Tongue (tissue), 2 donors: ENCODE results near the gene SHH. TPM values are rescaled to one million over a fixed set of nuclear protein-coding genes. Genes with fewer than 3 reads are reported as not detected.

ENCODE experiments used
- DNase-seq: peaks from one replicate; pipeline ENCODE4 v3.0.0-alpha.2; 2015
- total RNA-seq: library from RNA; depleted of rRNA; stranded (reverse); fragments of >200 nt; gene quantifications from one replicate; pipeline ENCODE4 v1.2.3, GENCODE V29; 2014

Gene SHH
- total RNA-seq, 1 donor from 2014 or later = 1.3 TPM

DNA sequence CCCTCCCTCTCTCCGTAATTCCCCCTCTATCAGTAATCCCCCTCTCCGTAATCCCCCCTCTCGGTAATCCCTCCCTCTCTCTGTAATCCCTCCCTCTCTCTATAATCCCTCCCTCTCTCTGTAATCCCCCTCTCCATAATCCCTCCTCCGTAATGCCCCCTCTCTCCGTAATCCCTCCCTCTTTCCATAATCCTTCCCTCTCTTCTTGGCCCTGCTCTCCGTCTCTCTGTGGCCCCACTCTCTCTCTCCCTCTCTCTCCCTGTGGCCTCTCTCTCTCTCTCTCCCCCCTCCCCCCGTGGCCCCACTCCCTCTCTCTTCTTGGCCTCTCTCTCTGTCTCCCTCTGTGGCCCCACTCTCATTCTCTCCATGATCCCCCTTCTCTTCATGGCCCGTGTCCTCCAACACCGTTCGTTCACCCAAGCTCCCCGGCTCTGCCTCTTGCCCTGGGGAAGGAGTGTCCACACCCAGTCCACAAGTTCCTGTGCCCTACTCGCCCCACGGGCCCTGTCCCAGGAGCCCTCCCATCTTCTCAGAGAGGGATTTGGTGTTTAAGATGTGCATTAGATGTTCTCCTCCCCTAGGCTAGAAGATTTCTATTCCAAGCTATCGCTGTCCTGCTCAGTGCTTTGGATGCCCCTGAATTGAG lies 19.8 kb downstream of the SHH start:
- no peak for DNase-seq

DNA sequence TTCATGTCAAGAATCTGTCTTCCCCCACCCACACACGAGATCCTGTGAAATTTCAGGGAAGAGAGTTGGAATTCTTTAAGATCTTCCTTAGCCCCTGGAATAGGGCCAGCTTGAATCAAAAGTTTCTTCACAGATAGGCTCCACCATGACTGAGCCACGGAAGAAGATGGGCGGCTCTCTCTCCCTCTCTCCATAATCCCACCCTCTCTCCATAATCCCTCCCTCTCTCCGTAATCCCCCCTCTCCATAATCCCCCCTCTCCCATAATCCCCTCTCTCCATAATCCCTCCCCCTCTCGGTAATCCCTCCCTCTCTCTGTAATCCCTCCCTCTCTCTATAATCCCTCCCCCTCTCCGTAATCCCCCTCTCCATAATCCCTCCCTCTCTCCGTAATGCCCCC lies 20.4 kb downstream of the SHH start:
- no peak for DNase-seq

DNA sequence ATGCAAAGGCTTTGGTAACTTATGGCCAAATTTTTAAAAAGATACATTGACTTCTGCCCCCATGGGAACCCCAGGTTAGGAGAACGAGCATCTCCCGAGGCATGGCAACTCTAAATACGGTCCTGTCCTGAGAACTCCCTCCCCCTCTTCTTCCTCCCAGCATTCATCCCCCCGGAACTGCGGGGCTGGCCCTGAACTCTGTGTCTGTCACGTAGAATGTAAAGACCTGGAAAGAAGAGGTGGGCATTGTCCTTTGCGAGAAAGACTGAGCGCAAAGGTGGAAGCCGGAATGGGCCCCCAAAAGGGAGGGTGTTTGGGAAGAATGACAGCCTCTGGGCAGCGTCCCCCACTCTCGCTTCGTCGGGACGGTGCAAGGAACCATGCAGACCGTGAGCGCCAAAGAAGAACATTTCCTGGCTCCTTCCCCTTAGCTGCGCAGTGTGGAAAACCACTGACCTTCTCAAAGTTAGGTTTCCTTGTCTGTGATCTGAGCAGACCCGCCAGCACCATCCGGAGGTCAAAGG lies 21.0 kb downstream of the SHH start:
- DNase-seq = no peak

DNA sequence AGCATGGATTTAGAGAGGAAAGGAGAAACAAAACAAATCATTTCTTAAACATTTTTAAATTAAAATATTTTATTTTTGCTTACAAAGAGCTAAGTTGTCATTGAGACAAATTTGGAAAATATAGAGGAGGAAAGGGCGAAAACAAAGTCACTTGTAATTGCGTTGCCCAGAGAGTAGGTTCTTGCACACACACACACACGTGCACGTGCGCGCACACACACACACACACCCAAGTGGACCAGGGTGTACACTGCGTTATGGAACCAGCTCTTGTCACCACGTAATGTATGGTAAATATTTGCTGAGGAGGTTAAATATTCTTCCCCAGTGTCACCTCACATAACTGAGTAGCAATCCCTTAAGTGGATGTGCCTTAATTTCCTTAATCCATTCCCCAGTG lies 21.6 kb downstream of the SHH start:
- DNase-seq = no peak

DNA sequence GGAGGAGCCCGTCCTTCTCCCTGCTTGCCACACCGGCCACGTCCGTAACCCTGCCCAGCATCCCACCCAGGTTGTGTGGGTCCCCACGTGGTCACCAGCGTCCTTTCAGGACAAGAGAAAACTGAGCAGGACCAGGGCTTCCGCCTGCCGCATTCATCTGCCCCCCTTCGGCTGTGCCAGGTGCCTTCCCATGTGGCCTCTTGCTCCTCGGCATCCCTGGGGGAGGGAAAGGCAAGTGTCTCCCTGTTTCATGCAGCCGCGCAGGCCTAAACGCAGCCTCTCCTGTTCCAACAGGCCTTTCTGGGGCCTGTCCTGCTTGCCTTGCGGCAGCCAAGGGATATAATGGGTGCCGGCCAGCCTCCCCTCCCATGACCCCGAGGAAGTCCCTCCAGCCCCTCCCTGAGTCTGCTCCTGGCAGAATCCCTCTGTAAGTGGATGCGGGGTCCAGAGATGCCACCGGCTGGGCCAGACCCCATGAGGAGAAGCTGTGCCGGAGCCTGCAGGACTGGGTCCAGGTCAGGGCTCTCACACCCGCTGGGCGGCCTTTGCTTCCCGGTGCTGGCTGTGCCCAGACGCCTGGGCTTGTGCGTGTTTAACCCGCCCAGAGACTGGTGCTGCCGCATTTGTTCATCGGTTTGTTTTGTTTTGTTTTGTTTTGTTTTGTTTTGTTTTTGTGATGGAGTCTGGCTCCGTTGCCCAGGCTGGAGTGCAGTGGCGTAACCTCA lies 23.1 kb downstream of the SHH start:
- no peak for DNase-seq

DNA sequence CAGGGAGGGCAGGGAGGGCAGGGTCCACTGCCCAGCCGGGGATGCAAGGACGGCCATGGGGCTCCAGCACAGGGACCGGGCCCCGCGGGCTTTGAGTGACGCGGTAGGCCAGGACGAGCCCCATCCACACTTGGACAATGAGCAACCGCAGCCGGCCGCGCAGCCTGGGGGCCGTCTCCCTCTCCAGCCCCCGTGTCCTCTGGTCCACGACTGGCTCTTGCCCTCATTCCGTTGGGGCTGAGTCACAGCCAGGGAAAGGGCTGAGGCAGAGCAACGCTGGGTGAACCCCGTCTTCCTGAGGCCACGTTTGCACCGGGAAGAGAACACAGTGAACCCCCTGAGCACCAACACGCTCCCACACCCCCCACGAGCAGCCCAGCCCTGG lies 23.7 kb downstream of the SHH start:
- no peak for DNase-seq

DNA sequence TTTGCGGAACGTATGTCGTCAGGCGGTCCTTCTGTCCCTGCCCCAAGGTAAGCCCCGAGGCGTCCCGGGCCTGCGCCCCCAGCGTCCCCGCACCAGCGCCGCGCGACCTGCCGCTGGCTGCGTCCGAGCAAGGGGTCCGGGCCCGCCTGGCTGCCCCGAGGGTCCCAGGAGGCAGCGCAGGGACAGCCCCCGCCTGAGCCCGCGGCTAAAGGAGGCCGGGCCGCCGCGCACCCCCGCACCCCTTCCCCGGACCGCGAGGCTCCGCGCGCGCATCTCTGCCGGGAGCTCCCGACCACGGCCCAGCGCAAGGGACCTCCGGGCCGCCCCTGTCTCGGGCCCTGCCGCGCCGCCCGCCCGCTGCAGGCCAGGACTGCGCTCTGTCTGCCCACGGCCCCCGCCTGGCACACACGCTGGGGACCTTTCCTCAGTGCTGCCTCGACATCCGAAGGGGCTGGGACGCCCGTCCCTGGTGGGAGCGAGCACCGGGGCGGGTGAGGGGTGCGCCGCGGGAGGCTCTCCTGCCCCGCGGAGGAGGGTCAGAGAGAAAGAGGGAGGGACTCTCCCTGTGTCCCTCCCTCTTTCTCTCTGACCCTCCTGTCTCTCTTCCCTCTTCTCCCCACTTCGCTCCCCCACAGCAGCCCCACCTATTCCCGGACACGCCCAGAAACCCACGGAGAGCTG lies 25.0 kb downstream of the SHH start:
- DNase-seq = no peak

DNA sequence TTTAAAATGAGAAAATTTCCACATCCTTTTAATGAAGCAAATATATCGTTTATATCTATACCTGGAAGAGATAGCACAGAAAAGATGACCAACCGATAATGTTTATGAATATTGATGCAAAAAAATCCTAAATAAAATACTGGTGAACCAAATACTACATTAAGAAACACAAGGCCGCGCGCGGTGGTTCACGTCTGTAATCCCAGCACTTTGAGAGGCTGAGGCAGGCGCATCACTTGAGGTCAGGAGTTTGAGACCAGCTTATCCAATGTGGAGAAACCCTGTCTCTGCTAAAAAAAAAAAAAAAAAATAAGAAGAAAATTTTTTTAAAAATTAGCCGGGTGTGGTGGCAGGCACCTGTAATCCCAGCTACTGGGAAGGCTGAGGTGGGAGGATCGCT lies 25.8 kb downstream of the SHH start:
- DNase-seq = no peak

DNA sequence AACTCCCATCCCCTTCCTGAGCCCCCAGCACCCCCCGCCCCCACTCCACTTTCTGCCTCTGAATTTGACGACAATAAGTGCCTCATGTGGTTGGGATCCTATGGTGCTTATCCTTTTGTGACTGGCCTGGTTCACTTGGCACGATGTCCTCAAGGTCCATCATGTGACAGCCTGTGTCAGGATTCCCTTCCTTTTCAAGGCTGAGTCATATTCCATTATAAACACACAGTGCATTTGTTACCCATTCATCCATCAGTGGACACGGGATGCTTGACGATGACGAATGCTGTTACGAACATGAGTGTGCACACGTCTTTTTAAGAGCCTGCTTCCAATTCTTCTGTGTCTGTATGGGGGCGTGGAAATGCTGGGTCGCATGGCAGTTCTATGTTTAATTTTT lies 26.7 kb downstream of the SHH start:
- DNase-seq = no peak

DNA sequence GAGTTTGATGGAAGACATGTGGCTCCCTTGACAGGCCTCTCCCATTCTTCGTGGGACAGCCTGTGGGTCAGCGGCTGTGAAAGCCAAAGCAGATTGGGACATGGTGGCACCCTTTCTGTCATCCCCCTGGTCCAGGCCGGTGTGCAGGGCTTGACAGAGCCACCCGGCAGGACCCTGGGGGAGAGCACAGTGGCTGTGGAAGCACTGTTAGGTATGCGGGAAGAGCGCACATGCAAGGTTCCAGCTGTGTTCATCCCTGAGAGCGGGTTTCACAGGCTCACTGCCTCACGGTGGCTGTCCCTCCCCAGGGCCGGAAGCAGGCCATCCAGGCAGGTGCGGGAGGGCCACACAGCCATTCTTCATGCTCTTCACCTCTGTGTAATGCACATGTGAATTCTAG lies 29.8 kb downstream of the SHH start:
- no peak for DNase-seq

DNA sequence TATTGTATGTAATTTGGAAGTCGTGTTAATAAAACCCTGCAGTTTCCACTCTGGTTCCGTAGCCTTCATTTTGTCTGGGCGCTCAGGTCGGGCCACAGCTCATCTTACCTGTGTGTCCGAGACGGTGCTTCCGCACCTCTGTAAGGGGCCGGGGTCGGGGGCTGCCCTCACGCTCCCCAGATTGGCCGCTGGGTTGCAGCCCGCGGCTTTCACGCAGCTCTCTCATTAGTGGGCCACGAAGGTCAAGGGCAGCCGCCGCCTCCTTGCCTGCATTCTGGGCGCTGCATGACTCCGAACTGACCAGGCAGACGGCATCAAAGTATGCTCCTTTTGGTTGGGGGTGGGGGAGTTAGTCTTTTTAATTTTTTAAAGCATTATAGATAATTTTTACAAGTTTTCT lies 30.8 kb downstream of the SHH start:
- DNase-seq = no peak

DNA sequence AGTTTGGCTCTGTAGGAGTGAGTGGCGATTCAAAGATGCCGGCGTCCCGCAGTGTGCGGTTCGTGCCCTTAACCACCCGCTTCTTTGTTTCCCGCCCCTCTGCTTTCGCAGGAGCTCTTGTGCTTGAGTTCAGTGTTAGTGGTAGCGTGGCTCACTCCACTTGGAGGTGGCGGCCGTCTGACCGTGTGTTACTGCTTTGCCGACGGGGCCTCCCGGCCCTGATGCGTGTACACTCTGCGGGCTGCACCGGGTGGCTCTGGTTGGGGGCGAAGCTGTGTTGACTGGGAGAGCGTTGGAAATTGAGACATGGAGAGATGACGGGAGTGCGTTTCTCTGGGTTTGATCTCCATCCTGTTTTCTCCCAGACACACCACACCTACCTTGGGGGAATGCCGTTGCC lies 31.4 kb downstream of the SHH start:
- DNase-seq = no peak

DNA sequence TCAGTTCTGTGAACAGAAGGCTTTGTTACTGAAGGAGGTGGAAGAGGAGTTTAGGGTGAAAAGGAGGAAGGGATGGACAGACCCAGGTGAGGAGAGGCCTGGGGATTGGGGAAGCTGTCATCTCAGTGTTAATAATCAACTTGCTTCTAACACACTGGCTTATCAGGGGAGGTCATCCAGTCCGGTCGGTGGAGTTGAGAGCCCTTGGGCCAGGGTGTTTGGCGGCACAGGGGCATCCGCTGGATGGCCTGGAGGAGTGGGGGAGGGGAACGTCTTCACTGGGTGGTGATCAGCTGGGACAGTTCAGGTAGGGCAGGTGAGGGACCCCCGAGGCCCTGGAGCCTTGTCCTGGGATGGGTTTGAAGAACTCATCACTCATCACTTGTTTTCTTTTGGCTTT lies 33.9 kb downstream of the SHH start:
- no peak for DNase-seq

DNA sequence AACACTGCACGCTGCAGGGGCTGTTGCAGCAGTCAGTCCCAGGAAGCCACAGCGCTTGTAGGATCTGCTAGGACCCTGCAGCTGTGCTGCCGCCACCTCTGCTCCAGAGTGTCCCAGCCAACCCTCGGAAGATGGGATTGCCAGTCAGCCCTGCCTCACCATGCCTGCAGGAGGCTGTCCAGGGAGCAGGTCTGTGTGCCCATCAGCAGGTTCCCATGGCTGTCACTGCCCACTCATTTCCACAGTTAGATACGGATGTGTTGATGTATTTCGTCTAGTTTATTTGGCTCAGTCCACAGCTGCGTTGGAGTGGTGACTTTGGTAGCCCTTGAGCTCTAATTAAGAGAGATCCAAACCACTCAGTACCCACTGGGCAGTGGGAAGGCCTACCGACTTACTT lies 35.7 kb downstream of the SHH start:
- no peak for DNase-seq

DNA sequence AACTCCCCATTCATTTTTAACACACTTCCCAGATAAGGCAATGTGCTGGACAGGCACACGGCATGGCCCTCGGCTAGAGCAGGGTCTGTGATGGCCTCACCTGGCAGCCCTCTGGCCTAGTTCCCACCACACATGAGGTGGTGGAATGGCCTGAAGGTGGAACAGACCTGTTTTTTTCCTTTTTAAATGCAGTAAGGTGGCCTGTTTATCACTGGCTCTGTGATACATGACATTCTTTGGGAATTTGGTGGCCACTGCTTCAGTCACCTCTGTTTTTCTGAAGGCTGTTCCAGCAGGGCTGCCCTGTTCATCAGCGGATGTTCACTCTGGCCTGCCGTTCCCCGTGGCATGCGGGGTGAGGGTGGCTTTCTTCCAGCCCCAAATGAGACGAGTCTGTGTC lies 36.6 kb downstream of the SHH start:
- DNase-seq = no peak

DNA sequence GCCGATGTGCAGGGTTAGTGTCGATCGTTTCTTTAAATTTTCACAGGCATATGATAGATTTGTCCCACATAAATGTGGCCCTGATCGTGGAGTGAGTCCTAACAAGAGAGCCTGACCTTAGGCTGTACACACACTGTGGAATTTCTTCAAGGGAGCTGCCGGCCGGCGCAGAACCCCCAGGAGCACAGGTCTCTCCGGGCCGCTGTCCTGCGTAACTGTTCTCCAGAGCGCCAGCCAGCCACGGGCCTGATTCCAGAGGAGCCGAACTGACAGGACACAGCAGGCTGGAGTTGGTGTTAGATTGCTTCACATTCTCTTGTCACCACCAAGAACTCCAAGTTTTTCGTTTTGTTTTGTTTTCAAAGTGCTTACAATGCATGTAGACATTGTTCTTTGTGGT lies 37.3 kb downstream of the SHH start:
- no peak for DNase-seq

DNA sequence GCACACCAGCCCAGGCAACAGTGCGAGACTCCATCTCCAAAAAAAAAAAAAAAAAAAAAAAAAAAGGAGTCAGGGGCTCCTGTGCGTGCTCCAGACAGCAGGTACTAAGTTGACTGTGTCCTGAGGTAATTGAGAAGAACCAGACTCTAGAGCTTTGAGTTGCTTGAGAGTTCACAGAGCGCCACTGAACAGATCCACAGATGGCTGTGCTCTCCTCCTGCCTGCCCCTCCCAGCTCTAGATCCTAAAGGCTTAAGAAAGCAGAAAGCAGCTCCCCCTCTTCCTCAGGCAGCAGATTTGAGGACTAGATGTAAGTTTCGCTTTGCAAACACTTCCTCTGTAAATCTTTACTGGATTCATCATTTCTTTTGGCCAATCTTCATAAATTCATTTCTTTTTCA lies 38.7 kb downstream of the SHH start:
- DNase-seq = peak; percentile 22

DNA sequence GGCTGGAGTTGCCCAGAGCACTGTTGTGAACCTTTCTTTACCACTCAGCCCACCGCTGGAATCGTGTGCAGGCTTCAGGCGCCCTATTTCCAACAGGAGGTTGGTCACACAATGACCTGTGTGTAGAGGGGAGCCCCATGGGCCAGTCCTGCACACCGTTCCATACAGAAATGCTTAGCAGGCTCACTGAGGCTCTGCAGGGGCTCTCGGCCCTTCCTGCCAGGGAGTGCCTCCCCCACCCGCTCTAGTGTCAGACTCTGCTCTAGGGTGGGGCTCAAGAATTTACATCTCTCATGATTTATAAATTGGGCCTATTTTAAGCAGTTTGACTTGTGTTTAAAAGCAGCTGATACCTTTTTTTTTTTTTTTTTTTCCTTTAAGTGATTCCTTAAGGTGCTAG lies 42.0 kb downstream of the SHH start:
- no peak for DNase-seq

DNA sequence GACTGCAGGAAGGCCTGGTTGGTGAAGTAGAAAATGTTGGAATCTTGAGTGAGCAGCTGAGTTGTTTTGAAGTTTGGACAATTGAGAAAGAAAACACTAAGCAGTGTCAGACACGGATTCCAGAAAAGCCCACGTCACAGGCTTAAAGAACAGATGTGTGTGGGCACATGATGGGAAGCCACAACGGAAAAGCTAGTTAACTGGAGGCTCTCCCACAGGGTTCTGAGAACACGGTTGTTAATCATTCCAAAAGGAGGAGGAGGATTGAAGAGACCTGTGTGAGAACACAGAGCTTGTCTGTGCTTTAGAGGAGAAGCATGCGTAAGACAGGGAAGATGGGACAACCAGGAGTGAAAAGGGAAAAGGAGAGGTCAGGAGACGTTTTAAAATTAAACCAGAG lies 42.6 kb downstream of the SHH start:
- peak; percentile 50 for DNase-seq

DNA sequence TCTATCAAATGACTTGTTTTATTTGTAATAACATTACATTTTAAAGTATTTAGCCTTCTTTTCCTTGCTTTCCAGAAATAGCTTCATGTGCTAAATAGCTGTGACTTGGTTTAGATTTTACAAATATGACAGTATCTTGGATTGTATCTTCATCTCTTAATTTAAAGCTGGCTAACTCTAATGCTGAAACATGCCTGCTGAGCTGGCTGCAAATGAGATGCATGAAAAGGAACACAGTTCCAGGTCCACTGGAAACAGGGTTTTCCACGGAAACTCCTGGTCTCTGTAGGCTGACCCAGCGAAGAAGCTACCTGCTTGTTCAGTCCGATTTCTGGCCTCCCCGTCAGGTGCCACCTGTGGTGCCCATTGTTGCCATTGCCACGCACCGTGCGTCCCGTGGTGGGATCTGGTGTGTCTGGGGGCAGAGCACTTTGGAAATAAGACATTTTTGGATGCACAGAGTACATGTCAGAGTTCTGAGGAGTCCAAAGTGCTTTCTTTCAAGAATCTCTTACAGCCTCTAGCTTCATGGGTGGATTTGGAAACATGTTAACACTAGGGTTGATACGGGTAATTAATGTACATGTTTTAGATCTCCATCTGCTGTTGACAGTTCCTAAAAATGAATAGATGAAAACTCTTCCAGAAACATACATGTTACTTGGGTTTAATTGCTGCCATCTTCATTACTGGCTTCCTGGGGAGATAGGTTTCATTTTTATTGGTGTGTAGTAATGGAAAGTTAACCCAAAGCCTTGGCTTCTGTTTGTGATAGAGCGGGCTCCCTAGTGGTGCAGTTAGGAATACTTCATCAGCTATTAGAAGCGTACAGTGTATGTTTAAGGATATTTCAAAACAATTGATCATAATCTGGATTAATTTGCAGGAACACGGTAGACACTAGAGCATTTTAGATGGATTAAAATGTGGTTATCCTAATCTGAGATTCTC lies 45.0 kb downstream of the SHH start:
- no peak for DNase-seq

DNA sequence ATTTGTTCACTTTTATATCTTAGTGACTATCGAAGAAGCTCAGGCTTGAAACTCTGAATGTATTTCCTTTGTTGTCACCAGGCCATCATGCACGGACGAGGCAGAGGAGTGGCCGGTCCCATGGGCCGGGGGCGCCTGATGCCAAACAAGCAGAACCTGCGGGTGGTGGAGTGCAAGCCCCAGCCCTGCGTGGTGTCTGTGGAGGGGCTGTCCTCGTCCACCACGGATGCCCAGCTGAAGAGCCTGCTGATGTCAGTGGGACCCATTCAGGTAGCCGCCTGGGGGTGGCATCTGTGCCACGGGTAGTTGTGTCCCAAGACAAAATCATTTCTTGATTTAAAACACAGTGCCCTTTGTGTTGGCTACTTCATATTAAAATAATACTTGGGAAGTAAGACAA lies 45.9 kb downstream of the SHH start:
- DNase-seq = no peak

DNA sequence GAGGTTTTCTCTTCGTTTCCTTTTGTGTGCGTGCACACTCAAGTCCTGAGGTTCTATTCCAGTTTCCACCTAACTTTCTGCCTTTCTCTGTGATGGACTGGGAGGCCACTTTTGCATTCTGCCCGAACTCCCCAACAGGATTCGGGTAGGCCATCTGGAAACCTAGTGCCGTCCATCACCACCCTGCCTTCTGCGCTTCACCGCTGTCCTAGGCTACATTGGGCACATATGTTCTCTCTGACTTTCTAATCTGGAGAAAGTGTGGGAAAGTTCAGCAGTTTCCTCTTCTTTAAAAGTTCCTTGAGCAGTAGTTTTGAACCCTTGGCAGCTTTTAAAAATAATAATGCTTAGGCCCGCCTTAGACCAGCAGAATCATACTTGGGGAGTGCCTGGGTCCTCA lies 46.8 kb downstream of the SHH start:
- DNase-seq = no peak

DNA sequence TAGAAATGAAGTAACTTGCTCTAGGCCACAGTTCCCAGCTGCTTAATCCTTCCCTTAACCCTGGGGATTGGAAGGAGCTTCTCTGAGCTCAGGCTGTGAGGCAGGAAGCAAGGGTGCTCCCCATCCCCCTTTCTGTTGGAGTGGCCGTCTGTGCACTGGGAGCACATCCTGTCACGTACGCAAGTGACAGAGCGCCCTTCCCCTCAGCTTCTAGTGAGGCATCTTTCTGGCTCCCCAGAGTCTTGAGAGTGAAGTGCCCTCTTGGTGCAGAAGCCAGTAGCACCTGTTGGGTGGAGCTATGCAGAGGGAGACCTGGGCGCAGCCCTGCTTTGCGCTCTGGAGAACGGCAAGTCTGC lies 47.8 kb downstream of the SHH start:
- peak; percentile 65 for DNase-seq
